NCI-H187 treated with DMSO at 0.1 percent for 48 hours (cell line): ENCODE measurements around the gene PPP2R2D.
"Not testable (repeated sequence)": the region's sequence is repeated elsewhere in the genome, so short reads cannot be mapped to it uniquely, and the experiment has no call there.

Experiments used
- DNase-seq: peaks from one replicate; lab custom pipeline; 2025; lab: John Stamatoyannopoulos, UW

The PPP2R2D gene

DNA sequence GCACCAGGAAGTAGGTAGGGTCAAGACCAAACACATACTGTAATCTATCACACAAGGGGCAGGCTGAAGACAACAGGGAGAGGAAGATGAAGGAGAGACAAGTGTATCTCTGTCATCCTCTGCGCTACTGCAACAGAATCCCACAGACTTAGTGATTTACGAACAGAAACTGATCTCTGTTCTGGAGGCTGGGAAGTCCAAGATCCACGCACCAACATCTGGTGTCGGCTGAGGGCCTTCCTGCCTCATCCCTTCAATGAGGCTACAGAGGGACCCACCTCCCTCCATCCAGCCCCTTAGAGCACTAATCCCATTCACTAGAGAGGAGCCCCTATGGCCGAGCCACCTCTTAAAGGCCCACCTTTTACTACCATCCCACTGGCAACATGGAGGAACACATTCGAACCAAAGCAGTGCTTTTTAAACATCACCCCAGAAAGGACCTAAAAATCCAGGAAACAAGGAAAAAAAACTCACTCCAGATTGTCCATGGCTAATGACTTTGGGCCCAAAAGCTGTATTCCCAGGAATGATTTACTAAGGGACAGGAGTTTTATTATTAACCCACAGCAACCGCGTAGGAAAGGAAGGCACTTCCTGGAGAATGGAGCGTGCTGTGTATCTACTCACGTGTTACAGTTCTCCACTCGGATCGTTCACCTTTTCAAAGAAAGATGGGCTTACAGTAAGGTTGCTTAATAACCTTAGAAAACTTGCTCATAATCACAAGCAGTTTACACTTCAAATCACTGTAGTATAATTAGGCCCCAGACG is 76.7 kb downstream of the PPP2R2D start:
- DNase-seq: no peak

DNA sequence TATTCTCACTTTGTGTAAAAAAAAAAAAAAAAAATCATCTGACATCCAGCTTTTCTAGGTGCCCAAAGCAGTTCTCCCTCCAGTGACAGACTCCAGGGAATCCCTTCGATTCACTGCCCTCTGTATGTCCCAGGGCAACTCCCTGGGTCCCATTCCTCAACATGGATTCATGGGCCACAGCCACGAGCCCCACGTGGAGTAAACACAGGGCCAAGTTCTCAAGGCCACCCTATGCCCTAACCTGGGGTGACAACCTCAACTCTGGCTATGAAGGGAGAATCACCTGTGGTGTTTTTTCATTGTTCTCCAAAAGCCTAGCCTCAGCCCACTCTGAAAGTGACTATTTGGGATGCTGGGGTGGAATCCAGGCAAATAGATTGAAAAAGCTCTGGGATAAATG is 77.6 kb downstream of the PPP2R2D start:
- DNase-seq: no peak

DNA sequence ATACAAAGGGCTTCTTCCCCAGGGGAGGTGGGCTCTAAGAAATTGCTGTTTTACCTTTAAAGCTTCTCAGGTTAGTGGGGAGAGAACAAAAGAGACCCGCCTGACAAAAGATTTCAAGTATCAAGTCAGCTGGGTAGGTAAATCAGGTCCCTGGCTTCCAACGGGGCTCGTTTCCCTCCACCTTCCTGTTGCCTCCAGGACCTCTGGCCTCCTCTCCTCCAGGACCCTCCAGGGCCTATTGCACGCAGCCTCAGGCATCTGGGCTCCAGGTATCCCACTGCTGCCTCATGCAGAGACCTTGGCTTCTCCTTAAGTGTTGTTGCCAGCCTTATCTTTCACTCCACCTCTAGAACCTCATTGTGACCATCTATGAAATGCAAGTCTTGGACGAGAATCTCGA is 78.0 kb downstream of the PPP2R2D start:
- no peak for DNase-seq

DNA sequence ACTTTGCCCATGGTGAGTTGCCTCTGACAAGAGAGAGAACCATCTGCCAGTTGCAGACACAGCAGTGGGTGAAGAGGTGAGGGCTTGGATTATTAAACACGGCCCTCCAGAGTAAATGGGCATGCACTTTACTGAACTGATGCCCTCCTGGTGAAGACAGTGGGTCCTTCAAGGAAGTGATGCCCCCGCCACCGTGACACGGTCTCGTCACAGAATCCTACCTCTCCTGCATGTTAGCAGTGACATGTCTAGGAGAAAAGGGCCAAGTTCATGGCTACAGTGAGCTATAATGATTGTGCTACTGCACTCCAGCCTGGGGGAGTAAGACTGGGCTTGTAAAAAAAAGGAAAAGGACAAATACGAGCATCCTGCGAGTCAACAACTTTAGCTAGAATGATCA is 78.5 kb downstream of the PPP2R2D start:
- no peak for DNase-seq

DNA sequence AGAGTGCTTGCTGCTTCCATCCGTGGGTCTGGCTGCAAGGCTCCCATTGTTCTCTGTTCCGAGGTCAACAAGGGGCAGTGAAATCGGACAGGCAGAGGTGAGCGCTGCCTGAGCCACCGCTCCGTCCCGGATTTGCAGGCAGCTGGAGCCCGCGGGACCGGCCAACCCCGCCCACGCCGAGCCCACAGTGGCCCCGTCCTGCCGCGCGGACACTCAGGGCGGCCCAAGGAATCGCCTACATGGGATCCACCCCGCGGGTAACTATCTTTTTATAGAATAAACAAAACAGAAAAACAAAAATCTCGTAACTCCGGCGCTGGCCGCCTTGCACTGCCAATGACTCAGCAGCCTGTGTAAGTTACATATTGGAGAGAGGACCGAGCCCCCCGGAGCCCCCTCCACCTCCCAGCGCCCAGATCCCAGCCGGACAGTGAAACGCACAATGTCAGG is 79.0 kb downstream of the PPP2R2D start:
- DNase-seq: no peak

DNA sequence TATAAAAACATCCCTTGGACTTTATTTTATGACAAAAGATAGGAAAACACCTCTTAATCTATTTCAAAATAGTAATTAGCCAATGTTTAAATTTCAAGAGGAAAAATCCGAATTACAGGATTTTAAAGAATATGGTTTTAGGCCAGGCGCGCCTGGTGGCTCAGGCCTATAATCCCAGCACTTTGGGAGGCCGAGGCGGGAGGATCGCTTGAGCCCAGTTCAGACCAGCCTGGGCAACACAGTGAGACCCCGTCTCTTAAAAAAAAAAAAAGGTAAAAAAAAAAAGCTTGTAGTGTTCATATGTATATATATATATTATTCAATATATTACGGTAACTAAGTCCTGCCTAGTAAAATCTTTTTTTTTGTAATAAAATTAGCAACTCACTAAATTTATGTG is 79.5 kb downstream of the PPP2R2D start:
- DNase-seq: no peak

DNA sequence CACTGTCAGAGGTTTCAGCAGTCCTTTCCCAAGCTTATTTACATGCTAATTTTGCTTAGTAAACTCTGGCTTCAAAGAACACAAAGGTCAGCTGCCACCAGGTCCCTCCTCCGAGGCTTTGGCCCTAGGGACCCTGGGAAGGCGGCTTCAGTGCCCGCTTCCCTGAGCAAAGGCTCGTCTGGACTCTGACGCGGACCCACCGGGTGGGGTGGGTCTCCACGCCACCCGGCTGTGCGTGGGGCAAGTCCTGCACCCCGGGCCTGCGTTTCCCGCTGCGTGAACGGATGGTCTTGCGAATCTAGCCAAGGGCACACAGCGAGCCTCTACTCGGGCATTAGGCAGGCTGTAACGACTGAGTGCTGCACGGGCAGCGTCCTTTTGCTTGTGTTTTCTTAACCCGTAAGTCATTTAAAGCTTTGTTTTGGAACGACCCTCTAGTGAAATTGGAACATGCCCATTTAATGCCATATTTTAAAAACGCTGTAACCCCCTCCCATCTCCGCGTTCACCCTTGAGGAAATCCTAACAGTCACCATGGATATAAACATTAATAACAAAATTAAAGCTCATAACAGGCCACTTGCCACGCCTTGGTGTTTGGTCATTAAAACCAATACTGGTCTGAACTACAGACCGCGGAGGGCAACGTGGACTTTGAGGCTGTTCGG is 80.1 kb downstream of the PPP2R2D start:
- no peak for DNase-seq

DNA sequence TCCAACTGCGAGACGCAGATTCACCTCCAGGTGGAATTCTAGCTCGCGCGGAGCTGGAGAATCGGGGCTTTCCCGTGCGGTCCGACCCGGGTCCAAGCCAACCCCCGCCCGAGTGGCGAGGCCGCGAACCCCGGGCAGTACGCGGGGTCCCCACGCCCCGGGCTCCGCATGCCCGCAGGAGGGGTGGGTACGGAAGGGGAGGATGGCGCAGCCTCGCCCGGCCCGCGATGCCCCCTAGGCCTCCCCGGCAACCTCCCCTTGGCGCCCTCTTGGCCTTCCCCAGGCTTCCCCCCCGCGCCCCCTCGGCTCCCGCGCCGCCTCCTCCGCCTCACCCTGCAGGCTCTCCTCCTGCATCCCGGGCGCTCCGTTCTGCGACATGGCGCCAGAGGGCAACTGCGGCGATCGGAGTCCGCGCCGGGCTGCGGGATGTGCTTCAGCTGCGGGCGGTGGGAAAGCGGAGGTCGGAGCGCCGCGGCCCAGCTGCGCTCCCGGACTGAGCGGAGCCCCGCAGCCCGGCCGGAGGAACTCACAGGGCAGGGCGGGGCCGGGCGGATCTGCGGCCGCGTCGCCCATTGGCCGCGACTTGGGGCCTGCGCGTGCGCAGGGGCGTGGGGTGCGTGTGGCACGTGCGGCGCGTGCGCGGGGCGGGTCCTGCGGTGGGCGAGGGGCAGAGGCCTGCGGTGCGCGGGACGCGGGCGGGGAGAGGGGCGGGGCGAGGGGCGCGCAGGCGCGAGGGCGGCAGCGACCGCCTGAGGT is 80.8 kb downstream of the PPP2R2D start, which contains the start of gene BNIP3:
Gene BNIP3 (minus strand): TSS at position 495 of the 756 bp plus-strand sequence. CDS start 117 bp downstream, at position 378.
- no peak for DNase-seq

DNA sequence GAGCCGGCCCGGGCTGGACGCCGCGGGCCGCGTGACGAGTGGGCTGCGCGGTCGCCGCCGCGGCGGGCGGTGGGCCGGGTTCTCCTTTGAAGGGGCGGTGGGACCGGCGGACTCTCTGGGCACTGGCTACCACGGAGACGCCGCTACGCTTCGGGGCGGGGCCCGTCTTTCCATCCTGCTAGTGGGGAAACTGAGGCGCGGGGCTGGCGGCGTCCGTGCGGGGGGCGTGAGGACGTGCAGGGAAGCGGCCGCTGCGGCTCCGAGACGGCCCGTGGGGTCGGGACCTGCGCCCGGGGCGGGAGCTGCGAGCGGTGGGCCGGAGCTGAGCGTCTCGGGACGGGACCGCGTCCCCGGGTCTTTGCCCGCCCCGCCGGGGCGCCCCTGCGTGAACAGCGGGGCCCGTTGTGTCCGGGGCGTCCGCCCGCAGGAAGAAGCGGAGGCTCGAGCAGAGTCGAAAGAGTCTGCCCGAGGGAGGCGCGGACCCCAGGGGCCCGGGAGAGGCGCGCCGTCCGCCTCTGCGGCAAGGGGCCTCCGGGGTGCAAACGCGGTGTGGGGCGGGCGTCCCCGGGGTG is 81.5 kb downstream of the PPP2R2D start:
- no peak for DNase-seq

DNA sequence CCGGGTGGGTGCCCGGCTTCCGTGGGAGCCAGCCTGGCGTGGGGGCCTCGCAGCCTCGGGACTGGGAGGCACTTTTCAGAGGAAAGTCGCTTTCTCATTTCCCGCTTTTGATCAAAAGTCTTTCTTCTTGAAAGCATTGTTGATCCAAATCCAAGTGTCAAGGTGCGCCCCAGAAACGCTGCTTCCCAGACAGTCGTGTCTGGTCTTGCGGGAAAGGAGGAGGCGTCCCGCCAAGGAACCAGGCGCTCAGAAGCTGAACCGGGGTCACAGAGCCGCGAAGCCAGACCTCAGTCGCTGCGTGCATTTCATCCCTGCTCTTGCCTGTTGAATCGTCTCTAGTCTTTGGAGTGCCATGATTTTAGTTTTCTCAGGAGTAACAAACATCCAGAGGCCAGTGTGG is 82.0 kb downstream of the PPP2R2D start:
- no peak for DNase-seq

DNA sequence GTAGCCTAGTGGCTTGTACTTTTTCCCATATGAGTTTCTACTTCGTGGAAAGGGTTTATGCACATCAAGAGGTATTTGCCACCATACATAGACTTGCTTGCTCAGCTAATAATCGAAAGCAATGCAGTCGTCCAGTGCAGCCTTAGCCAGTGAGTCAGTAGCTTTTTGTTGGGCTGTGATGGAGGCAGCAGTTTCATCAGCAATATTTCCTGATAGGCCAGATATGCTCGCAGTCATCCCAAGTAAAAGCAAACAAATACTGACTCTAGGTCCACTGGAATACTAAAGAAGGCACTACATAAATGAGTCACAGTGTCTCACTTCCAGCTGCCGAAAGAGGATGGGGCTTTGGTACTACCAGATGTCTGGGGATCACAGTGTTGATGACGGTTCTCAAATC is 83.0 kb downstream of the PPP2R2D start:
- no peak for DNase-seq

DNA sequence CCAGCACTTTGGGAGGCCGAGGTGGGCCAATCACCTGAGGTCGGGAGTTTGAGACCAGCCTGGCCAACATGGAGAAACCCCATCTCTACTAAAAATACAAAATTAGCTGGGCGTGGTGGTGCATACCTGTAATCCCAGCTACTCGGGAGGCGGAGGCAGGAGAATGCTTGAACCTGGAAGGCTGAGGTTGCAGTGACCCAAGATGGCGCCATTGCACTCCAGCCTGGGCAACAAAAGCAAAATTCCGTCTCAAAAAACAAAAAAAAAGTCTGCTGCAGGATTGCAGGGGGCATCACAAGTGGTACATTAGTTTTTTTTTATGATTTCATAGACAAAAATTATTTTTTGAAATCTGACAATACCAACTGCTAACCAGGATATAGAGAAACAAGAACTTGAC is 86.0 kb downstream of the PPP2R2D start:
- DNase-seq: not testable (repeated sequence)

DNA sequence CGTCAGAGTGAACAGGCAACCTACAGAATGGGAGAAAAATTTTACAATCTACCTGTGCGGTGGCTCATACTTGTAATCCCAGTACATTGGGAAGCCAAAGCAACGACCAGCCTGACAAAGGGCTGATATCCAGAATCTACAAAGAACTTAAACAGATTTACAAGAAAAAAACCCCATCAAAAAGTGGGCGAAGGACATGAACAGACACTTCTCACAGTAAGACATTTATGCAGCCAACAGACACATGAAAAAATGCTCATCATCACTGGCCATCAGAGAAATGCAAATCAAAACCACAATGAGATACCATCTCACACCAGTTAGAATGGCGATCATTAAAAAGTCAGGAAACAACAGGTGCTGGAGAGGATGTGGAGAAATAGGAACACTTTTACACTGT is 86.5 kb downstream of the PPP2R2D start:
- DNase-seq: not testable (repeated sequence)

DNA sequence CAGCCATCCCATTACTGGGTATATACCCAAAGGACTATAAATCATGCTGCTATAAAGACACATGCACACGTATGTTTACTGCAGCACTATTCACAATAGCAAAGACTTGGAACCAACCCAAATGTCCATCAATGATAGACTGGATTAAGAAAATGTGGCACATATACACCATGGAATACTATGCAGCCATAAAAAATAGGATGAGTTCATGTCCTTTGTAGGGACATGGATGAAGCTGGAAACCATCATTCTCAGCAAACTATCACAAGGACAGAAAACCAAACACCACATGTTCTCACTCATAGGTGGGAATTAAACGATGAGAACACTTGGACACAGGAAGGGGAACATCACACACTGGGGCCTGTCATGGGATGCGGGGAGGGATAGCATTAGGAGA is 87.0 kb downstream of the PPP2R2D start:
- DNase-seq: not testable (repeated sequence)

DNA sequence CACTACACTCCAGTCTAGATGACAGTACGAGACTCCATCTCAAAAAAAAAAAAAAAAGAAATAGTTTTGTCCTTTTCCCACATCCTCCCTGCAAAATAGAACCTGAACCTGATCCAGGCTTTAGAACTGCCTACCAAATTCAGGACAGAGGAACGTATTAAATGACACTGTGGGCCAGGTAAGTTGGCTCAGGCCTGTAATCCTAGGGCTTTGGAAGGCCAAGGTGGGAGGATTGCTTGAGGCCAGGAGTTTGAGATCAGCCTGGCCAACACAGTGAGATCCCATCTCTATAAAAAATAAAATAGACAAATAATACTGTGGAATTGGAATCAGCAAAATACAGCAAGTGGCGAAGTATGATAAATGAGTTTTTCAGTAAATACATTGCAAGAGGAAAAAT is 90.9 kb downstream of the PPP2R2D start:
- DNase-seq: no peak

DNA sequence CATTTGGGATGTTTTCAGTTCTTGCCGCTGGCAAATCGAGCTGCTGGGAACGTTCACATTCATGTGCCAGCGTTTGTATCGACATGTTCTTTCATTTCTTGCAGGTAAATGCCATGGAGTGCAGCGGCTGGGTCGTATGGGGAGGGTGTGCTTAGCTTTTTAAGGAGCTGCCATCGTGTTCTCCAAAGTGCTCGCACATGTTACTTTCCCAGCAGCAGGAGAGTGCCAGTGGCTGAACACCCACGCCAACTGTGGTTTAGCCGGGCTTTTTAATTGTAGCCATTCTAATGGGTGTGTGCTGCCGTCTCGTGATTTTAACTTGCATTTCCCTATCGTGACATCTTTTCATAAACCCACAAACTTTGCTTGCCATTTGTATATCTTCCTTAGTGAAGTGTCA is 92.5 kb downstream of the PPP2R2D start:
- DNase-seq: no peak

DNA sequence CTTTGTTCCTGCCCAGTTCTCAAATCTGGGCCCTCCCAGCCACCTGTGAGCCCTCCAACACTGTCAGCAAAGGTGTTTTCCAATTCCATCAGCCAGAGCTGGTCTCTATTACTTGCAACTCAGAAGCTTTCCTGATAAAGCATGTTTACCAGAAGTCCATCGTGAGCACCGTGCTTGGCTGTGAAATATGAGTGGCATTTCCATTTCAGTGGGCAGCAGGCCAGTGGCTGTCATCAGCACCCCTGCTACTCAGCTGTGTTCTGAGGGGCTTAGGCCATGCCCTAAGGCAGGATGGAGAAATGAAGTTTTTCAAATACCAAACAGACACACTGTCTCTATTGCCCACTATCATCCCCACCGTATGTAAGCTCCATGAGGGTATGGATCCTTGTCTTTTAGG is 93.6 kb downstream of the PPP2R2D start:
- no peak for DNase-seq

DNA sequence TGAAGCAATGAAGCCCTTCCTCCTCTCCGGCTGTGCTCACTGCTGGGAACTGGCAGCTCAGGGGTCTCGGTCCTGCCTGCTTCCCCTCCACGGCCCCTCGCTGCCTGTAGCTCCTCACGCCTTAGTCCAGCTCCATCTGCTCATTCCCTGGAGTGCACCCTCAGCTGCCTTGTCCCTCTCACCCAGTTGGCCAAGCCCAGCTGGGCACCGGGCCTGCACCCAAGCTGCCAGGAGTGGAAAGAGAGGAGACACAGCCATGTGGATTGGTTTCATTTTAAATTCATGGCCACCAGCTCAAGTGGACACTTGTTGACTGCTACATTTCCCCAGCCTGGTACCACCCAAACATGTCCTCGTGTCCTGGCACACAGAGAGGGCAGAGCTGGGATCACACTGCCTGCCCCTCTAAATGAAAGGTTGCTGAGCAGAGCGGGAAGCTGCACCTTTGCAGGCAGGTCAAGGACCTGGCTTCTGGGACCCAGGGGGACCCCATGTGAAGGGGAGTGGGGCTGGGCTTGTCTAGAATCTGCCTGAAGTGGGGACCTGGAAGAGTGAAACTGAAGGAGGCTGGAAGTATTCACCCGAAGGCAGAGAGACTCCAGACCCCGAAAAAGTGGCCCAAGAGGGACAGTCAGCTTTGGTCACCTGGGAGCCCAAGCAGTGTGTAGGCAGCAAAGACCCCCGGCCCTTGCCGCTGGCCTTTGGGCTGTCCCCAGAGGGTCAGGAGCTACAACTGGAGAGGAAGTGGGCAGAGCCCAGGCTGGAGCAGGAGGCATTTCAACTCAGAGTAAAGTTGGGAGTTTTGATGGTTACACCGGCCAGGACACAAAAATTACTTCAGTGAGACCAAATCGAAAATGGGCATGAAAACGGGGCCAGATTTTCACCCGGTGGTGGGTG is 95.9 kb downstream of the PPP2R2D start:
- DNase-seq: no peak

DNA sequence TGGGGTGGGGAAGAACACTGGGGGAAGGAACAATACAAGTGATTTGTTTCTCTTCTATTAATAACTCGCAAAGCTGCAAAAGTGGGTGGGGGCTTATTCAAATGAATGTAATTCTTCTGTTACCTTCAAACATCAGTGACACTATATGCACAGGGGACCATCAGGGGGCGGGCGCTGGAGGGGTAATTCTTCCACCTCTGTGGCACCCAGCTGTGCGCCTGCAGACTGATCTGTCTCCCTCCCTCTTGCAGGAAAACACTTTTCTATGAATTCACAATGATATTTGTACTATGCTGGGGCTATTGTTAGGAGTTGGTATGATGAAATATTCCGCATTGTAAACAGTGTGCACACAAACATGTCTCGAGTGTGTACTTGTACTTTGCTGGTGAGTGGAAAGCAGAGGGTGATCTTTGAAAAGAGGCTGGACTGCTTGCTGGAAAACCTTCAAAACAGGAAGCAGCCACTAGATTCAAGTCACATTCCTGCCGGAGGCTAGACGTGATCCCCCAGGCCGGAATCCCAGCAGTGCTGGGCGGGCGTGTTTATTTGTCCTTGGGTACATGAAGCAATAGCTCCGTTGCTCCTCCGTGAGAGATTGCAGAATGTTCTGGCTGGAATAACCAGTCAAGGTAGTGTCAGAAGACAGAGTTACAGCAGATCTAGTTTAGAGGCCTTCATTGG is 96.7 kb downstream of the PPP2R2D start:
- DNase-seq: no peak

DNA sequence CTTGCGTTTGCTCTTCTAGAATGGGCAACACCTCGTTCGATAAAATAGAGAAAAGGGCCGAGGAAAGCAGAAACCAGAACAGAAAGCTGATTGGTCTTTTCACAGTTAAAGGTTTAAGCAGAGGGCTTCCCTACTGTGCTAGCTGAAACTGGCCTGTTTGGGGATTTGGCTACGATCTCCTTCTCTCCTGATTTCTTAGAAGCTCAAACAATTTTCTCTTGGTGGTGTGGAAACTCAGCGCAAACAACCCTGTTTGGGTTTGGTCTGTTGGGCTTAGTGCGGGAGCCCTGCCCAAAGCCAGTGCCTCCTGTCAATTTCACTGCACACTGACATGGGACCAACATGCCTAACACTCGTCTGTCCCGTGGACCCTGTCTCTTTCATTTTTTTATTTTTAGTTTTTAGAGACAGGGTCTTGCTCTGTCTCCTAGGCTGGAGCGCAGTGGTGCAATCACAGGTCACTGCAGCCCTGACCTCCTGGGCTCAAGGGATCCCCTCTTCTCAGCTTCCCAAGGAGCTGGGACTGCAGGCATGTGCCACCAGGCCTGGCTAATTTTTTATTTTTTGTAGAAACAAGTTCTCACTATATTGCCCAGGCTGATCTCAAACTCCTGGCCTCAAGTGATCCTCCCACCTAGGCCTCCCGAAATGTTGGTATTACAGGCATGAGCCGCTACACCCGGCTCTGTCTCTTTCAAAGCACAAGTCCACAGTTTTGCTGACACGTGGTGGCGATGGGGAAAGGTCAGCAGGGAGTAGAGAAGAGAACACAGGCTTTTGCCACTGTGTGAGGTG is 97.4 kb downstream of the PPP2R2D start:
- no peak for DNase-seq
